Suppressor macrophage treated with lipopolysaccharide for 1 hour (primary cell): ENCODE results near the gene CELF2.

Experiments
- DNase-seq, 3 donors: peaks; one replicate each; pipeline ENCODE4 v3.0.0-alpha.2; 2020 to 2022

CELF2 gene

DNA sequence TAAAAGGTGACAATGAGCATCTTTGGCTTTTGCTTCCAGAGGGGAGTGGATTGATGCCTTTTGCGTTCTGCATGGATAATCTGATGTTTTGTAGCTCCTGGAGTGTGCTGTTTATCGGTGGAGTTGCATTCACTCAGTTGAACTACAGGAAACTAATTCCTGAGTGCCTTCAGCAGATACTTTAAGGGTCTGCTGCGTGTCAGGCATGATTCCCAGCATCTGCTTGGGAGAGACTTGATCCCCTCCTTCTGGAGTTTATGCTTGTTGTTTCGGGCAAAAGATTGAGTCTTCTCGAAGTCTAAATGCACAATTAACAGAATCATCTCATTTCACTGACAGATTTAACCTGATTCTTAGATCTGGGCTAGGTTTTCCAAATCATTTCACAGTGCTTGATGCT, 46.2 kb downstream of the CELF2 start:
- DNase-seq, result no peak

DNA sequence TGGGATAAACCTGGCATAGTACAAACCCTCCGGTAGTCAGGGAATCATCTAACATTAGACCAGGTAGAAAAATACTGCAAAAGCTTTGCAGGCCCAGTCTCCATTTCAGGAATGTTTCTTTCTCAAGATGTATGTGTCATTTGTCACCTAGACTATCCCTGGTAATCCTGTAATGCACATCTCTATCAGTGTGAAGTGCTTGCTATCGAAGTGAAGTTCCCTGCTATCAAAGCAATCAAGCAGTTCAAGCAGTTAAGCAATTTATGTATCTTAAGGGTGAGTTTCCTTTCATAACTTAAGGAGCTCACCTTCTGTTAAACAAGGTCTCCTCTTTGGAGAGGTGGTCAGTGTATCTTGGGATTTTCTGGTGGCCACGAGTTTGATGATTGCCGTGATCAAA, 47.2 kb downstream of the CELF2 start:
- no peak for DNase-seq

DNA sequence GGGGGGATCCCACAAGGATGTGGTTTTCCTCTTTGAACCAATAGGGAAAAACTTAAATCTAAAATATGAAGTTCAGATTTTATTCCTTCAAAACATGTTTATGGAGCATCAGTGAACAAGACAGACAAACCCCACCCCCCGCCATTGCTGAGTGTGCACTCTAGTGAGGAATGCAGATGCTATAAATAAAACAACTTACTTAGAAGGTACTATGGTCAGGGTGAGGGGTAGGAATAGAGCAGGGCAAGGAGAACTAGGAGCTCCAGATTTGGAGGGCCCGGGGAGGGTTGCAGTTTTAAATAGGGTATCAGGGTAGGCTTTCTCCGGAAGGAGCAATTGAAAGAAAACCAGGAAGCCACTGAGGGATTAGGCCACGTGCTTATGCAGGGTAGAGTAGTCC, 47.9 kb downstream of the CELF2 start:
- no peak for DNase-seq

DNA sequence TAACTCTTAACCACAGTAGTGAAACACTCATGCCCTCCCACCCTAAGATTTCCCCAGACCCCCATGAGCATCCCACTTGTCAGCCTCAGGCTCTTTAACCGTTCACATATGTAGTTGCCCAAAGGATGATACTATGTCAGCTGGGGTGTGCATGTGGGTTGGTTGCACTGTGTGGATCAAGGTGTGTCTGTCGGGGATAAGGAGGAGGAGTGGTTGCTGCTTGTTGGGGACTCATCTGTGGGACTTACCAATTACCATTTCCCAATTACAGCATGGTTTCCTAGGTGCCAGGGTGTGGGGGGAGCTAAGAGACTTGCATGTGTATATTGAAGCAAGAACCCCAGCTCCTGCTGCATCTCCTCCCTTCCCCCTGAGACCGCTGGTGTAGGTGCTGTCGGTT, 48.8 kb downstream of the CELF2 start:
- no peak for DNase-seq

DNA sequence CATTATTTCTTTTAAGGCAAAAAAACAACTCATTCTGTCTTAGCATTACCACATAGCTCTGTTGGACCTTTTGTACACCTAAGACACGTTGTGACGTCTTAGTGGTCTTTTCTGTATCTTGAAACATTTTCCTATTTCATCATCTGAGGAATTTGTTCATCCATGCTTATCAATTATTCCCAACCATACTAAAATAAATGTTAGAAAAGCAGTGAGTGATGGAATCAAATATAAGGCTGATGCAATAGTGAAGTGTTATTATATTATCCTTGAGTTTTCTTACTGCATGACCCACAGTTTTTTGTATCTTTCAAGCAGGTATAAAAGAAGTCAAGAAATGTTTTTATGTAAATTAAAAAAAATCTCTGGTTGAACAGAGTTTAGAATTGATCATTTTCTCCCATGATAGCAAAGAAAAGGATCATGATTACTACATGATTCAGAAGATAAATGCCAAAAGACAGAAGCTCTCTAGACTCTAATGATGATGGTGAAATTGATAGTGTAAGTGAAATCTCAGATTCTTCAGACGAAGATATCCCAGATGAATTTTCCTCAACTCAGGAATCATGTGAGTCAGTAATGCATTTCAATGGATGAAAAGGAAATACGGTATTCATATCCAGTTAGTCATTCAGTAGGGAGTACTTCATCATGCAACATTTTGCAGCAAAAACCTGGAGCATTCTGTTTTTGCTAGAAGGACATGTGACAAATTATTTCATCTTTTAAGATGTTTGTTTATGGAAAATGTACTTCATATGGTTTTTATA, 51.4 kb downstream of the CELF2 start:
- DNase-seq, result no peak

DNA sequence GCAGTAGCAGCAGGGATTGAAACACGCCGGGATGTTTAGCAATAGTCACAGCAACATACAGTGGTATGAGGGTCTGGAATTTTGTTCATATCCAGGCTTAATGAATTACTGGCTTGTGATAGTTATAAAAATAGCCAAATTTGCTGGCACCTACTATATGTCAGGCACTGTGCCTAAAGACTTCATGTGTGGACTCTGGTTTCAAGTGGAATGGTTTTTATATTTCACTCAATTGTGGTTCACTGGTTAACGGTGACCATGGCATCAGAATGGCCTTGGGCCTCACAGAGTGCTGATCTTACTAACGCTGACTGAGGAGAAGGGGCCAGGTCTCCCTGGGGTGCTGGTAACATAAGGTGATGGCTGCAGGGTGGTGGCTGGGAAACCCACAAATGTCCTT, 55.7 kb downstream of the CELF2 start:
- no peak for DNase-seq

DNA sequence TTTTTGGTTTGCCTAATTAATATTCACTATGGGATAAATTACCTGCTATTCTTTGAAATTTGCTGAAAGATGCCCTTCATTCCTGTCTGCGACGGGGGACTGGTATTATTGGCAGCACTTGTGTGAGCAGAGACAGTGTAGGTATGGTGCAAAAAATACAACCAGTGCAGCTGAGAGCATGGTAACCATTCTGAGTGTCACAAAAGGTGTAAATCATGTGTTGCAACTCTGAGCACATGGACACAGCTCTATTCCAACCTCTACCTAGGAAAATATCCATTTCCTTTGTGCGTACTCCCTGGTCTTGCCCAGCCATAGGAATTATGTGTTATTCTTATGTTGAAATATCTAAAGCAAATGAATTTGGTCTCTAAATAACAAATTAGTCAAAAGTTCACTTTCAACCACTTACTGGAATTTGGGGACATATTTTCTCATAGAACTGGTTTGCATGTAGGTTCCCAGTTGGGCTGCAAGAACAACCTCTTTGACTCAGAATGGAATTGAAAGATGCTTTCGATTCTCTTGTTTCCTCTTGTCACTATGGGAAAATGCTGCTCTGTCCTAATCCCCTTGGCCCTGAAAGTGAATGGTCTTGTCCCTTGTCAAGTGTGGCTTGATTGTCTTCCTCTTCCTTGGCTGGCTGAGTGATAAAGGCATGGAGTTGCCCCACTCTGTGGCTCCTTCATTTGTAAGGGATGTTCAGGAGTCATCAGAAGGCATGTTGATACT, 57.0 kb downstream of the CELF2 start:
- no peak for DNase-seq

DNA sequence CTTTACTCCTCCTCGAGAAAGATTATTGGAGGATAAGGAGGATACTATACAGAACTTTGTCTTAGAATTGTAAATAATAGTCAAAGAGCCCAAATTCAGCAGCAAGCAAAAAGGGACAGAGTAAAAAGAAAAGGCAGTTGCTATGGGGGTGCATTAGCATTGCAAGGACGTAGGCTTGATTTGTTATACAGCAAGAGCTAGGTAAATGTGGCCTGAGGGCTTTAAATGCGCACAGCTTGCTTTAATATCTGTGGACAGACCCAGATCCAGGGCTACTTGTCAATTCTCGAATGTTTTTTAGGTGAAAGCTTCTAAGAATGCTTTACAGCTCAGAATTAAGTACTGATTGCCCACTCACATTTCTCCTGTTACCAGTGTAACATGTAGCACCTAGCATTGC, 58.5 kb downstream of the CELF2 start:
- no peak for DNase-seq

DNA sequence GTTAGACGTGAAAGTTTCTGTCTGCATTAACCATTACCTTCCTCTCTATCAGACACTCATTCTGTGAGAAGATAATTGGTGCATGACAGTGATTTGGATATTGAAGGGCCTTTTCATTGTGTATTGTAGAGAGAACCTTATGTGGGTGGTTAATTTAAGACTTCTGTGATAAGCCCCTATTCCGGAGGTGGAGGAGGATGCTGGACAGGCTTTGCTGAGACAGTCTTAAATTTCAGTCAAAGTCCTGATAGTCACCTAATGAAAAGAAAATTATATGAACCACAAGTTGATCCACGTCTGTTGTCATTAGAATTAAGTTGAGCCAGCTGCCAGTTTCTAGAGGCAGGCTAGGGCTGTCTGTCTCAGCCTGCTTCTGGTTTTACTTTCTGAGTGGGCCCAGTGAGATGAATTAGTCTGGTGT, 62.9 kb downstream of the CELF2 start:
- no peak for DNase-seq

DNA sequence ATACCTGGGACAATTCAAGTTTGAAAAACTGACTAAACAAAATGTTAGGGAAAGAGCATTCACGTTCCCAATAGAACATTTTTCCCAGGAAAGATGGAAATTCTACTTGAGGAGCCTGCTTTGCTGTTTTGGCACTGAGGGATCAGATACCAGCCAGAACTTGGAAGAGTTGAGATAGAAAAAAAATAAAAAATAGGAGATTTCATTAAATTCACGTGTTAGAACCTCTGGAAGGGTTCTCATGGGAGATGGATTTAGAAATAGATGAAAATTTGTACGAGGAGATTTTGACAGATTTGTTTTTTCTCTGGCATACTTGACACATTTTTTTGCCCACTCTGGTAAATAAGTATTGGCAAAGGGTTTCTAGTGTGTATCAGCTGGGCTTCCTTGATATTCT, 63.7 kb downstream of the CELF2 start:
- DNase-seq, result no peak

DNA sequence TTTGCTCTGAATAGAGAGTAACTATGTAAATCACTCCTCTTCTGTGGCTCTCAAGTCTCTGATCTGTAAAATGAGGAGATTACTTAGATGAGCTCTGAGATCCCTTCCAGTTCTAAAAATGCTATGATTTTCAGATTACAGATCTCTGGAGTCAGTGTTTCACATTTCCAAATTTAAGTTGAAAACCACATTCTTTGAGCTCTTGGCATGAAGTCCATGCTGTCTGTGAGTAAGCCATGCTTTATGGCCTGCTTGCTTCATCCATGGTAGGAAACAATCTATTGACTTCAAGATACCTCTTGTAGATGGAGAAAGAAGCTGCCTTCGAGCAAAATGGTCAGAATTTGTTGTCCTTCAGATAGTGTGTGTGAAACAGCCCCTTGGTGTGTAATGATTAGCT, 64.9 kb downstream of the CELF2 start:
- no peak for DNase-seq

DNA sequence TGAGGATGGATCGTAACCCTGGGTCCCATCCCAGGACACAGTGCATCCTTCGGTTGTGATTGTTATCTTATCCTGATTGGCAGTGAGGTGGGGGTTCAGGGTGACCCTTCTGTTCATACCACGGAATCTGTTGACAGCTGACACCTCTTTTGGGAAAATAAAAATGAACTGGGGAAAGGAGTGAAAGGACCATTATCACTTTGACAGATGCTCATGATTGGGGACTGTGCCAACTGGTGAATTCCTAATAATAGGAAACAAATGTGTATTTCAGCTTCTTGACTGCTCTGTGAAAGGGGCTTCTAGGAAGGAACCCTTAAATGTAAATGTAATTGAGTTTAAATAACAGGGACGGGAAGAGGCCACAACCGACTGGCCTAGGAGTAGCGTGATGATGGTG, 65.4 kb downstream of the CELF2 start:
- DNase-seq, result no peak

DNA sequence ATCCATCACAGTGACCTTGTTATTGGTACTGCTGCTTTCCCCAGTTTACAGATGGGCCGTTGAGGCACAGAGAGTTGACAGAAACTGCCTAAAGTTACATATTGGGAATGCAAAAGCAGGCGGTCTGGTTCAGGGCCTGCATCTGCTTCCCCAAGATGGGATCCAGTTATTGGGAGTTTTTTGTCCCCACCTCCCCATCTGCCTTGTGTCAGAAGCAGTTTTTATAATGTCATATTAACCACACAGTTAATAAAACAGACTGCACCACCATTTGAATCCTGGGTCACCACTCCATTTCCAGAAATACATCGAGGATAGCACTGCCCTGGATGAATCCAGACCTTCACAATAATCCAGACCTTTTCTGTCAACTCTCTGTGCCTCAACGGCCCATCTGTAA, 67.9 kb downstream of the CELF2 start:
- no peak for DNase-seq

DNA sequence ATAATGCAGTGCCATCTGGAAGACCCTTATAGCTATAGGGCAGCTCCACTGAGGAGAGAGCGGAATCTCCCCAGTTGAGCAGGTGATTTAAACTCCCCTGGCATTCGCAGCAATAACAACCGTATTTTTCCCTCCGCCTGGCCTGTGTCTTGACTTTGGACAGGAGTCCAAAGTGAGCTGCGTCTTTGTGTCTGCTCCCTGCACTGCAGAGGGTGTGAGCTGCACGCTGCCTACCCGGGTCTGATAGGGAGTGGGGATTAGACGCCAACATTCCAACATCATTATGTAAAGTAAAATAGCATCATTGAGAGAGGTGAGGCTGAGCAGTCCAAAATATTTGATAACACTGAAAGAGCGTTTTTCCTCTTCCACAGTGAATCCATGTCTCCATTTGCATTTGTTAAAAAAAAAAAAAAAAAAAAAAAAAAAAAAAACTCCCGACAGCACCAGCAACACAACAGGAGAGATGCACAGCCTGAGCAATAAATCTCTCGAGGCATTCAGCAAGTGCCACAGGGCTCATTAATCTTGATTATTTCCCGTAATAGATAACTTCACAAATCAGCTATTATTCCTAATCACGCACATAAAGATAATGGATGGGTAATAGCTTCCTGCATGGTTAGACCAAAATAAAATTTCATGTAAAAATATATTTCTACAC, 68.6 kb downstream of the CELF2 start:
- DNase-seq, result no peak

DNA sequence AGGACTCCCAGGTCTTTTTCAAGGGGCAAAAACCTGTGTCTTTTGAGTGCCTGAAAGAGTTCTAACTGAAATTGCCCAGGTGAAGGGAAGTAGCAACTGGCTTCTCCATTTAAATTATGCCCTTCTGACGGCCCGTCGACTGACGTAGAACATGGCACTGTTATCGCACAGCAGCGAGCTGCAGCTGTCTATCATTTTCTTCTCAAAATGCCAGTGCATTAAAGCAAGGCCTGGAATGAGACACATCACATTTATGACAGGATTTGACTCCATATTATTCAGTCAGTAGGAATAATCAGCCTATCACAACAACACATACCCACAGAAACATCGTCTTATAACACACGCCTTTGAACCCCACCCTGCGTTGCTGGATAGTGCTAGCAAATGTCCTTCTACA, 69.7 kb downstream of the CELF2 start:
- DNase-seq, result no peak

DNA sequence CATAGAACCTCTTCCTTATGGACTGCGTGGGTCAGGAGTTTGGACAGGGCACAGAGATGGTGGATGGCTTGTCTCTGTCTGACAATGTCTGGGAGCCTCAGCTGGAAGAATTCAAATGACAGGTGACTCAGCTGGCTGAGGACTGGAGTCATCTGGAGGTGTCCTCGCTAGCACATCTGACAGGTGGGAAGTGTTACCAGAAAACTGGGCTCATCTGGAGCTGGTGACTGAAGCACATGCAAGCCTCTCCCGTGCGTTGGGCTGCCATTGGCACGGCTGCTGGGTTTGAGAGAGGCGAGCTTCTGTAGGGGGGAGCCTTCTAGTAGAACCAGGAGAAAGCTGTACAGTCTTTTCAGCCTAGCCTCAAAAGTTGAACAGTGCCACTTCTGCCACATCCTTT, 71.0 kb downstream of the CELF2 start:
- no peak for DNase-seq

DNA sequence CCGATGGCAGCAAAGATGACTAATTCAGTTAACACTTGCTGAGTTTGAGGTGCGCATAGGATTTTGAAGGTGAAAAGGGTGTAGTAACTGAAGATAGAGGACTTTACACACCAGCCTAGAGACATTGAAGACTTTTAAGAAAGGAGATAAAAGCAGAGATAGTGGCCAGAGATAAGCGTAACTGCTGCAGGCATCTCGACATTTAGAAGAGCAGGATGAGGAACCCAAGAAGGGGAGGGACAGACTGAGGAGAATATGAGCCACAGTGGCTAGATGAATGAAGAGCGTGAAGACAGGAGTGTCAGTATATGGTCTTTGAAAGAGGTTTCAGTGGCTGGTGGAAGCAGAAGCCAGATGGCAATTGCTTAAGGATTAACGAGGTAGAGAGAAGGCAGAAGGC, 71.6 kb downstream of the CELF2 start:
- no peak for DNase-seq

DNA sequence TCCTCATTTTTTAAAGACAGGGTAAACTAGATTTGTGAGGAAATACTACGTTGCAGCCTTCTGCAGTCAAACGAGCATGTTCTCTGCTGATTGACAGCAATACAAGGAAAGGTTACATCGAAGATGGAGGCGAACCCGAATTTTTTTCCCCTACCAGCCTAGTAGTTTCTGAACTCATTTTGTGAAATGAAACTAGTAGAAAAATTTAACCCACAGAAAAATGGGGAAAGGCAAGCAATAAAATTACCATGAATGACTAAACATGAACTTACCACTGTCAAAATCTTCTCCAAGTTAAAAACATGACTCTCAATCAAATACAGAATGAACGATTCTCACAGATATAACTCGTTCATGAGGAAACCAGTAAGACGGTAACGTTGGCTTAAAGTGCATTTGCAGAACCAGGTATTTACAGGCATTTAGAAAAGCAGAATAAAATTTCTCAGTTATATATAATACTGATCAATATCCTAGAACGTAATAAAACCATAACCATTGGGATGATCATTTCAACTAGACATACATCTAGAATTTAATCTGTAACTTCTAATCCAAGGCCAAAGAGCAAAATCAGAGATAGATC, 73.9 kb downstream of the CELF2 start:
- DNase-seq, result no peak

DNA sequence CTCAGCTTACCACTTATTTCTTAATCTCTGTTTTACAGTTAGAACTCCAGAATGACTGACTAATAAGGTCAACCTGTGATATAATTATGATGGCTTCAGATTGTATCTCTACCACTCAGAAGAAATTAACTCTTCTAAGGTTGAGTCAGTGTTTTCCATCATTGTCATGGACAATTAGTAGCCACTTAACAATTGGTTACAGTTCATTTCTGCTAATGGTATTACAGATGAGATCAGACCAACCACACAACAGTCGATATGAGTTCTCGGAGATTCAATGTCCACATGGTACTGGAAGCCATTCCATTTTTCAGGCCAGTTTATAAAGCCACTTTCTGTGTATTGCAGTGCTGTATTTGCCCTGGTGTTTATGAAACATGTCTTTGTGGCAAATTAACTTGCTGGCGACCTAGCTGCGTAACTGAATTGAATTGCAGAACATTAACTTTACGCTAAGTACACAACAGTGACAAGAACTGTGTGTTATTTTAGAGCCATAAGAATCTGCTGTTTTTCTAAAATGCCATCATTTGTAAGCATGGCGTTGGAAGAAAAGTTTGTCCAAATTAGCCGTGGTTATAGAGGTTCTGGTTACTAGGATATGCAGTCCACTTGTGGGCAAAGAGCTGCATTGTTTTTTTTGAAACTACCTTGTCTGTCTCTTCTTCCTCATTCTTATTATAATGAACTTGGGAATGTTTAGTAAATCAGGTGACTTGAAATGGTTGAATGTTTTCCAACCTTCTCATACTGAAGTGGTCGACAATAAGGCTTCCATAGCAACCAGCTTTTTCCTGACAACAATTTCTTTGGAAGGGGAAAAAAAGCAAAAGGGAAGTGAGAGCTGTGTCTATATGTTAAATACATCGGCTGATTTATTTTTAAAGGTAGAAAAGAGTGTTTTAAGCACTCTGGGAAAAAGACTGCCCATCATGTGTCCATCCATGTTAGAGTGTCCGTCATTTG, 76.4 kb downstream of the CELF2 start:
- no peak for DNase-seq

DNA sequence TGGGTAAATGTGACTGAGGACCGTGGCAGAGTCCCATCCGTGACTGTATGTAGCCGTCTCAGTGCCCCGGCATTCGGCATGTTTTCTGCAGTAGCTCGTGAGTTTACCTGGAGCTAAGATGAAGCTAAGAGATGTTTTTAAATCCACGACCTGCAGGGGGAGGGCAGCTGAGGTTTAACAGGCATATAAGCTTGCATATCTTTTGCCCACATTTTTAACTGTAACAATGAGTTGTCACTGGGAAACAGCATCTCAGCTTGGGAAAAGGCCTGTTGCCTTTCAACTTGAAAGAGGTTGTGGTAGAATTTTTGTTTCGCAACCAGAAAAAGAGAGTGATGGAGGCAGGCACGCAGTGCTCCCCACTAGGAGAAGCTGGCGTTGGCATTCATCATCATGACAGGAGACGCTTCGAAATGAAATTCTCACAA, 77.7 kb downstream of the CELF2 start:
- no peak for DNase-seq

DNA sequence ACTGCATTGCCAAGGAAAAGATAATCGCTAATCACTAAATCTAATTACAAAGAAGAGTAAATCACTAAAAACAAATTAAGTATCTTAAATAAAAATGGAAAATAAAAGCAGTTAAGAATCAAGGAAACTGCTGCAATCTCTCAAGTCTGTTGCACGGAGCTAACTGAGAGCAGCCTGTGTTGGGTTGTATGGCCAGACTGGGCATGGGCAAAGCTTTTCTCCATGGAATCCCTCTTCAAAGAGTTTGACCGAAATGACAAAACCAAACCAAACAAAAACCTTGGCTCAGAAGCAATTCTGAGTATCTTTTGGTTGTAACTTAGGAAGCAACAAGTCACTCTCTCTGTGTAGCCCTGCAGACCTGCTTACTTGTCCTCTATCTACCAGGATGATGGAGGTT, 78.8 kb downstream of the CELF2 start:
- DNase-seq, result no peak

DNA sequence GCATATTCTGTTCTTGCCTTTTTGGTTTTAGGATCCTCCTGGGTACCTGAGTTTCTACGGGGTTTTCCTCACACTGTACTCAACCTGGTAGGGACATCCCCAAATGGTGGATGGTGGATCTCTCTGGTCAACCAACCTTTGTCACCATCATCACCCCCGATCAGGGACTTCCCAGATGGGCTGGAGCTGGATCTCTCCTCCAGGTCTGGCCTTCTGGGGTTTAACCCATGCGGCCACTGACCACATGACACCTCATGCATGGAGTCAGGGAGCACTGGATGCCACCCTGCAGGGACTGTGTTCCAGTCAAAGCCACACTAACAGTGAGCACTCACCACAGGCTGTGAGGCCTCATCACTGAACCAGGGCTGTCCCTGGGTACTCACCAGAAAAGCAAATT, 80.0 kb downstream of the CELF2 start:
- no peak for DNase-seq

DNA sequence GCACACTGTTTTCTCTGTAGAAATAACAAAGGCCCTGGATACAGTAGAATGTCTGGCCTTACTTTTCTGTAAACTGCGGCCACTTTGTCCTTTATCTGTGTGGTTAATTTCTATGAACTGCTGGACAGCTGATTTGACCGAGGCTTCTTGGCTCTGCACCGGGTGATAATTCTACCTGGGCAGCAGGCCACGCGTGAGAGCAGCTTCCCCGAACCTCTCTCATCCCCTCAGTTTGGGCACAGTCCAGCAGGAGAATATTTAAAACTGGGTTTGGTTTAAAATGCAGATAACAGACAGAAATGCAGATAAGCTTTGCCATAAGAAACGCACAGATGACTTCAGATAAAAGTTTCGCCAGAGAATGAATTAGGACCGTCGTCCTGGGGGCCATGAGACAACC, 81.0 kb downstream of the CELF2 start:
- no peak for DNase-seq
